Trophoblast cell (in vitro differentiated cells and primary cell): ENCODE measurements around the gene ULK4.

Experiments
- DNase-seq, 2 donors: peaks; one replicate each; pipeline ENCODE4 v3.0.0-alpha.2; 2016
- H2AFZ ChIP-seq: 2 replicates; pipeline ENCODE4 v1.6.1; 2013; ENCODE audit warnings: low read length, moderate library complexity, mild to moderate bottlenecking; ENCODE audit not compliant: insufficient read depth, poor library complexity
- H2AK5ac ChIP-seq: 2 replicates; pipeline ENCODE4 v1.6.1; 2013; ENCODE audit warnings: mild to moderate bottlenecking, low read length
- H2BK120ac ChIP-seq: 2 replicates; pipeline ENCODE4 v1.6.1; 2013; ENCODE audit warnings: low read length, mild to moderate bottlenecking, moderate library complexity; ENCODE audit not compliant: insufficient read depth, poor library complexity
- H2BK12ac ChIP-seq: 2 replicates; pipeline ENCODE4 v1.6.1; 2013; ENCODE audit warnings: mild to moderate bottlenecking, low read length, moderate library complexity
- H2BK5ac ChIP-seq: 2 replicates; pipeline ENCODE4 v1.6.1; 2013; ENCODE audit warnings: low read length, low read depth, moderate library complexity, mild to moderate bottlenecking; ENCODE audit not compliant: poor library complexity
- H3K14ac ChIP-seq: 2 replicates; pipeline ENCODE4 v1.6.1; 2013; ENCODE audit warnings: mild to moderate bottlenecking, low read length
- H3K18ac ChIP-seq: 2 replicates; pipeline ENCODE4 v1.6.1; 2013; ENCODE audit warnings: mild to moderate bottlenecking, low read length
- H3K23ac ChIP-seq: 2 replicates; pipeline ENCODE4 v1.6.1; 2013; ENCODE audit warnings: low read length
- H3K27ac ChIP-seq: 2 replicates; pipeline ENCODE4 v1.5.1; 2013; ENCODE audit warnings: low read depth, mild to moderate bottlenecking, inconsistent platforms, low read length, moderate library complexity
- H3K27me3 ChIP-seq: 2 replicates; pipeline ENCODE4 v1.6.1; 2013; ENCODE audit warnings: inconsistent platforms, mild to moderate bottlenecking, low read length, moderate library complexity; ENCODE audit not compliant: insufficient read depth
- H3K36me3 ChIP-seq, 2 experiments: 1 replicate in 1 of 2; 2 replicates in 1 of 2; pipeline ENCODE4 v1.6.1; 2013; ENCODE audit warnings: low read length in 2 of 2, mild to moderate bottlenecking in 2 of 2, moderate library complexity in 1 of 2; ENCODE audit not compliant: insufficient read depth in 2 of 2, control insufficient read depth in 1 of 2
- H3K4ac ChIP-seq: 2 replicates; pipeline ENCODE4 v1.6.1; 2013; ENCODE audit warnings: low read depth, mild to moderate bottlenecking, low read length, moderate library complexity
- H3K4me1 ChIP-seq, 2 experiments: 1 replicate in 1 of 2; 2 replicates in 1 of 2; pipeline ENCODE4 v1.6.1; 2013; ENCODE audit warnings: low read length in 2 of 2, mild to moderate bottlenecking in 2 of 2, moderate library complexity in 1 of 2; ENCODE audit not compliant: insufficient read depth in 2 of 2, control insufficient read depth in 1 of 2
- H3K4me2 ChIP-seq: 2 replicates; pipeline ENCODE4 v1.6.1; 2013; ENCODE audit warnings: inconsistent platforms, mild to moderate bottlenecking, low read length, moderate library complexity
- H3K4me3 ChIP-seq: 2 replicates; pipeline ENCODE4 v1.5.1; 2013; ENCODE audit warnings: mild to moderate bottlenecking, low read depth, low read length, inconsistent platforms
- H3K79me1 ChIP-seq: one replicate; pipeline ENCODE4 v1.6.1; 2013; ENCODE audit warnings: low read length
- H3K79me2 ChIP-seq: 2 replicates; pipeline ENCODE4 v1.6.1; 2013; ENCODE audit warnings: low read length, mild to moderate bottlenecking; ENCODE audit not compliant: control insufficient read depth, insufficient read depth, poor library complexity
- H3K9ac ChIP-seq: 2 replicates; pipeline ENCODE4 v1.6.1; 2013; ENCODE audit warnings: mild to moderate bottlenecking, low read length
- H3K9me3 ChIP-seq: 2 replicates; pipeline ENCODE4 v1.6.1; 2013; ENCODE audit warnings: low read depth, mild to moderate bottlenecking, control low read depth, inconsistent platforms, low read length; ENCODE audit not compliant: insufficient read depth
- H4K12ac ChIP-seq: 2 replicates; pipeline ENCODE4 v1.6.1; 2013; ENCODE audit warnings: low read depth, mild to moderate bottlenecking, low read length, moderate library complexity
- H4K8ac ChIP-seq: 2 replicates; pipeline ENCODE4 v1.6.1; 2013; ENCODE audit warnings: low read depth, mild to moderate bottlenecking, low read length, moderate library complexity
- H4K91ac ChIP-seq: one replicate; pipeline ENCODE4 v1.6.1; 2013; ENCODE audit warnings: low read depth, mild to moderate bottlenecking, low read length, moderate library complexity
- WGBS: extraction: QIAGEN DNeasy Blood & Tissue Kit; methylation state at CpG from one replicate; pipeline ENCODE4 v1.1.7; 2013; ENCODE audit warnings: missing lambda C conversion rate; ENCODE audit not compliant: insufficient read length, insufficient coverage; ENCODE audit errors: extremely low coverage; 5-methylcytosine and 5-hydroxymethylcytosine counted together

The ULK4 gene

GRCh38 chr3:41464401-41464800 lies 497.5 kb downstream of the ULK4 start:
- H4K12ac ChIP-seq = no peak overlapping the region
- no peak overlapping the region for H4K8ac ChIP-seq
- no peaks in the 10 kb centered on the region for H3K36me3 ChIP-seq
- no peak overlapping the region for H2BK120ac ChIP-seq
- H2BK5ac ChIP-seq = no peak overlapping the region
- H3K4me2 ChIP-seq = no peak overlapping the region
- no peak overlapping the region for H3K18ac ChIP-seq
- no peaks in the 10 kb centered on the region for H3K27me3 ChIP-seq
- H3K4me1 ChIP-seq = no peaks in the 10 kb centered on the region
- no peak overlapping the region for H3K4me3 ChIP-seq
- no peak overlapping the region for H3K4ac ChIP-seq
- H3K79me2 ChIP-seq = no peaks in the 10 kb centered on the region
- H3K23ac ChIP-seq = no peak overlapping the region
- H2AK5ac ChIP-seq = no peak overlapping the region
- no peak overlapping the region for H3K14ac ChIP-seq
- H2BK12ac ChIP-seq = no peak overlapping the region
- no peaks in the 10 kb centered on the region for H3K9me3 ChIP-seq
- no peak overlapping the region for H2AFZ ChIP-seq
- H3K27ac ChIP-seq = no peak overlapping the region
- H3K9ac ChIP-seq = no peak overlapping the region
- H3K79me1 ChIP-seq = no peaks in the 10 kb centered on the region
- no CpG with 5 or more reads among the region's 2 CpGs for WGBS
- peak; percentile 30 to 48 for DNase-seq
- H4K91ac ChIP-seq = no peak overlapping the region

- Histone ChIP-seq H2BK12ac (no peak overlapping the region), H3K18ac (no peak overlapping the region), H3K9ac (no peak overlapping the region), H3K23ac (no peak overlapping the region), H3K36me3 (no peaks in the 10 kb centered on the region), H2AK5ac (no peak overlapping the region), H2AFZ (no peak overlapping the region), H3K4me2 (no peak overlapping the region), H3K4me3 (no peak overlapping the region), H2BK5ac (no peak overlapping the region), H2BK120ac (no peak overlapping the region), H3K9me3 (no peaks in the 10 kb centered on the region), H3K27ac (no peak overlapping the region), H4K91ac (no peak overlapping the region), H3K14ac (no peak overlapping the region), H3K27me3 (no peaks in the 10 kb centered on the region), H3K79me2 (no peaks in the 10 kb centered on the region), H4K8ac (no peak overlapping the region), H3K4ac (no peak overlapping the region), H3K4me1 (no peaks in the 10 kb centered on the region), H3K79me1 (no peaks in the 10 kb centered on the region), H4K12ac (no peak overlapping the region)
- WGBS = no CpG with 5 or more reads among the region's 2 CpGs
- DNase-seq = no peak
These were observed 499.7 kb downstream of the ULK4 start for GRCh38 chr3:41462103-41462691.

DNA sequence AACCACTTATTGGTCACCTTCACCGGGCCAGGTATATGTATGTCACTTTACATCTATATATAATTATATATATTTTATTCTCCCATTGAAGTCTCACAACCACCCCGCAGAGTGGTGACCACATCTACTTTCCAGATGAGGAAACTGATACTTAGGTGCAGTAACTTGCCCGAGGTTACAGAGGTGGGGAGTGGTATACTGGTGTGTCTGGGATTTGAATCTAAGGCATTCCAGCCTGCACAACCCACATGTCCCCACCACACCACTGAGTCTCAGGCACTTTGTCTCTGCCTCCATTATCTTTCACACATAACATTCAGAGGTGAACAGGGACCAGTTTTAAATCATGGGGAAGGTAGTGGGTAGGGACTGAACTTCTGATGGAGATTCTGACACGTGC lies 501.2 kb downstream of the ULK4 start:
- H3K79me1 ChIP-seq = no peaks in the 10 kb centered on the region
- no peak overlapping the region for H4K8ac ChIP-seq
- no peaks in the 10 kb centered on the region for H3K36me3 ChIP-seq
- no peak overlapping the region for H3K14ac ChIP-seq
- no peak overlapping the region for H3K4me2 ChIP-seq
- H3K23ac ChIP-seq = no peak overlapping the region
- H3K79me2 ChIP-seq = no peaks in the 10 kb centered on the region
- no peak overlapping the region for H3K9ac ChIP-seq
- H3K27ac ChIP-seq = no peak overlapping the region
- no peak overlapping the region for H2AFZ ChIP-seq
- no peak overlapping the region for H2BK120ac ChIP-seq
- no peak overlapping the region for H4K12ac ChIP-seq
- H4K91ac ChIP-seq = no peak overlapping the region
- no peaks in the 10 kb centered on the region for H3K9me3 ChIP-seq
- H2AK5ac ChIP-seq = no peak overlapping the region
- no peaks in the 10 kb centered on the region for H3K27me3 ChIP-seq
- DNase-seq = peak; percentile 67 to 69
- WGBS = no CpG with 5 or more reads among the region's 4 CpGs
- no peak overlapping the region for H3K18ac ChIP-seq
- H2BK5ac ChIP-seq = no peak overlapping the region
- no peak overlapping the region for H3K4me3 ChIP-seq
- no peak overlapping the region for H3K4ac ChIP-seq
- no peak overlapping the region for H2BK12ac ChIP-seq
- no peaks in the 10 kb centered on the region for H3K4me1 ChIP-seq

DNA sequence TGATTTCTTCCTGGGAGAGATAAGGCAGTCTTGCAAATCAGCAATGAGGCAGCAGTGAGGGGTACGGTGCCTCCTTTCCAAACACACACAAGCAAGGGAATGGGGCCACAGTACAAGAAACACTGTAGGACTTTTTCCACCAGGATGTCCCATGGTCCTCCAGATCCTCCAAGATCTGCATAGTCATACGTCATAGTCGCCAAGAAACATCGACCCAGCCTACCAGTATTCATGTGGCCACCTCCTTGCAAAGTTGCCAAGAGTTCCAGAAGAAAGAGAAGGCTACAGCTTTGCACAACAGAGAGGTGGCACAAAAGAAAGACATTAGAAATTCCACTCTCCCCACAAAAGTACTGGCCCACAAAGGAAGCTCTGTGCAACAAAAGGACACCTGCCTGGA lies 504.7 kb downstream of the ULK4 start:
- no peak overlapping the region for H2AFZ ChIP-seq
- no peak overlapping the region for H3K18ac ChIP-seq
- H3K9me3 ChIP-seq = no peaks in the 10 kb centered on the region
- no peak overlapping the region for H3K23ac ChIP-seq
- no peaks in the 10 kb centered on the region for H3K79me2 ChIP-seq
- H2AK5ac ChIP-seq = no peak overlapping the region
- no peak overlapping the region for H4K91ac ChIP-seq
- no CpG with 5 or more reads among the region's 4 CpGs for WGBS
- H3K4me2 ChIP-seq = no peak overlapping the region
- no peak overlapping the region for H2BK120ac ChIP-seq
- no peaks in the 10 kb centered on the region for H3K27me3 ChIP-seq
- H3K4ac ChIP-seq = no peak overlapping the region
- H4K8ac ChIP-seq = no peak overlapping the region
- H2BK12ac ChIP-seq = no peak overlapping the region
- H3K36me3 ChIP-seq = no peaks in the 10 kb centered on the region
- DNase-seq = no peak
- H3K27ac ChIP-seq = no peak overlapping the region
- no peak overlapping the region for H2BK5ac ChIP-seq
- peaks cover 0 to 2% of the 10 kb centered on the region in 2 experiments for H3K4me1 ChIP-seq
- H4K12ac ChIP-seq = no peak overlapping the region
- no peak overlapping the region for H3K14ac ChIP-seq
- H3K9ac ChIP-seq = no peak overlapping the region
- H3K79me1 ChIP-seq = no peaks in the 10 kb centered on the region
- H3K4me3 ChIP-seq = no peak overlapping the region
